HG02759 (cell line): ENCODE results near the gene COL6A5.
"Not testable (repeated sequence)": the region's sequence is repeated elsewhere in the genome, so short reads cannot be mapped to it uniquely, and the experiment has no call there.

Source experiments
- ATAC-seq: cut with Tn5 transposase; IDR thresholded peaks from one replicate; pipeline ENCODE4 v1.9.1; 2021; ENCODE audit warnings: mild to moderate bottlenecking, moderate library complexity; ENCODE audit not compliant: unreplicated experiment

Gene COL6A5

GRCh38 chr3:130383424-130383823, 38.0 kb downstream of the COL6A5 start:
- no peak for ATAC-seq

- ATAC-seq = no peak
Measured at GRCh38 chr3:130384476-130385025, 39.1 kb downstream of the COL6A5 start.

- no peak for ATAC-seq
Measured at GRCh38 chr3:130386604-130387263, 41.3 kb downstream of the COL6A5 start.

- no peak for ATAC-seq
Measured at GRCh38 chr3:130389743-130390478, 44.4 kb downstream of the COL6A5 start.

- ATAC-seq = no peak
Measured at GRCh38 chr3:130392266-130392665, 46.8 kb downstream of the COL6A5 start.

GRCh38 chr3:130393594-130393993, 48.1 kb downstream of the COL6A5 start:
- no peak for ATAC-seq

- no peak for ATAC-seq
Measured at GRCh38 chr3:130395331-130395730, 49.9 kb downstream of the COL6A5 start.

- ATAC-seq = no peak
Measured at GRCh38 chr3:130395916-130396315, 50.4 kb downstream of the COL6A5 start.

- ATAC-seq = no peak
Measured at GRCh38 chr3:130404401-130404800, 58.9 kb downstream of the COL6A5 start.

GRCh38 chr3:130405956-130406355, 60.5 kb downstream of the COL6A5 start:
- ATAC-seq = no peak

- ATAC-seq = not testable (repeated sequence)
Measured at GRCh38 chr3:130408253-130408652, 62.8 kb downstream of the COL6A5 start.

- no peak for ATAC-seq
Measured at GRCh38 chr3:130411320-130411719, 65.8 kb downstream of the COL6A5 start.

- no peak for ATAC-seq
Measured at GRCh38 chr3:130412991-130413560, 67.6 kb downstream of the COL6A5 start.

- no peak for ATAC-seq
Measured at GRCh38 chr3:130414457-130414856, 69.0 kb downstream of the COL6A5 start.

- ATAC-seq = no peak
Measured at GRCh38 chr3:130420466-130420865, 75.0 kb downstream of the COL6A5 start.

GRCh38 chr3:130423064-130423463, 77.6 kb downstream of the COL6A5 start:
- ATAC-seq = no peak

GRCh38 chr3:130424837-130425236, 79.4 kb downstream of the COL6A5 start:
- ATAC-seq = no peak

- no peak for ATAC-seq
Measured at GRCh38 chr3:130425484-130425883, 80.0 kb downstream of the COL6A5 start.

GRCh38 chr3:130426206-130426605, 80.7 kb downstream of the COL6A5 start:
- ATAC-seq = no peak

GRCh38 chr3:130428871-130429712, 83.6 kb downstream of the COL6A5 start:
- no peak for ATAC-seq

GRCh38 chr3:130429713-130430023, 84.2 kb downstream of the COL6A5 start:
- ATAC-seq = no peak
